Right kidney (tissue), 1 donor: ENCODE results near the gene GATD1.

Source experiments
- DNase-seq: peaks from one replicate; pipeline ENCODE4 v3.0.0-alpha.2; 2016

Gene GATD1

GRCh38 chr11:813456-814096 lies 36.3 kb upstream of the GATD1 start:
- DNase-seq, result no peak

GRCh38 chr11:813072-813455 lies 35.8 kb upstream of the GATD1 start:
- no peak for DNase-seq

- DNase-seq, result no peak
Measured at GRCh38 chr11:812390-812789, 35.1 kb upstream of the GATD1 start.

GRCh38 chr11:811446-812245 lies 34.4 kb upstream of the GATD1 start:
- DNase-seq, result no peak

- DNase-seq, result no peak
Measured at GRCh38 chr11:810040-810567, 32.8 kb upstream of the GATD1 start.

- peak; percentile 100 for DNase-seq
Measured at GRCh38 chr11:809287-810039, 32.2 kb upstream of the GATD1 start, which contains the start of gene RPLP2. Gene RPLP2 (plus strand): TSS chr11:809967. CDS start chr11:810235, 268 bp downstream.

GRCh38 chr11:808427-809286 lies 31.4 kb upstream of the GATD1 start:
- DNase-seq, result no peak

- no peak for DNase-seq
Measured at GRCh38 chr11:804599-804964, 27.3 kb upstream of the GATD1 start.

- DNase-seq, result no peak
Measured at GRCh38 chr11:803770-804598, 26.7 kb upstream of the GATD1 start.

- no peak for DNase-seq
Measured at GRCh38 chr11:803467-803742, 26.1 kb upstream of the GATD1 start.

- DNase-seq, result no peak
Measured at GRCh38 chr11:802693-803466, 25.6 kb upstream of the GATD1 start.

GRCh38 chr11:802018-802617 lies 24.8 kb upstream of the GATD1 start:
- no peak for DNase-seq

- DNase-seq, result no peak
Measured at GRCh38 chr11:801097-801780, 24.0 kb upstream of the GATD1 start.

- DNase-seq, result no peak
Measured at GRCh38 chr11:800473-800872, 23.2 kb upstream of the GATD1 start.

- DNase-seq, result no peak
Measured at GRCh38 chr11:799641-800316, 22.5 kb upstream of the GATD1 start.

GRCh38 chr11:798093-798713 lies 20.9 kb upstream of the GATD1 start, which contains the start of gene SLC25A22:
Gene SLC25A22 (minus strand): TSS chr11:798281. CDS start chr11:795006, 3,275 bp downstream.
- peak; percentile 88 for DNase-seq

GRCh38 chr11:797296-798092 lies 20.2 kb upstream of the GATD1 start:
- DNase-seq, result peak; percentile 92
